Measurements from ENCODE around the gene RIPPLY3. TPM values are rescaled to one million over a fixed set of nuclear protein-coding genes. Genes with fewer than 3 reads are reported as not detected.
A peak's percentile ranks its signal among the peaks of the same experiment; 100 is the strongest.

RIPPLY3 gene
- total RNA-seq, 1 donor from 2014 or later: not detected

DNA sequence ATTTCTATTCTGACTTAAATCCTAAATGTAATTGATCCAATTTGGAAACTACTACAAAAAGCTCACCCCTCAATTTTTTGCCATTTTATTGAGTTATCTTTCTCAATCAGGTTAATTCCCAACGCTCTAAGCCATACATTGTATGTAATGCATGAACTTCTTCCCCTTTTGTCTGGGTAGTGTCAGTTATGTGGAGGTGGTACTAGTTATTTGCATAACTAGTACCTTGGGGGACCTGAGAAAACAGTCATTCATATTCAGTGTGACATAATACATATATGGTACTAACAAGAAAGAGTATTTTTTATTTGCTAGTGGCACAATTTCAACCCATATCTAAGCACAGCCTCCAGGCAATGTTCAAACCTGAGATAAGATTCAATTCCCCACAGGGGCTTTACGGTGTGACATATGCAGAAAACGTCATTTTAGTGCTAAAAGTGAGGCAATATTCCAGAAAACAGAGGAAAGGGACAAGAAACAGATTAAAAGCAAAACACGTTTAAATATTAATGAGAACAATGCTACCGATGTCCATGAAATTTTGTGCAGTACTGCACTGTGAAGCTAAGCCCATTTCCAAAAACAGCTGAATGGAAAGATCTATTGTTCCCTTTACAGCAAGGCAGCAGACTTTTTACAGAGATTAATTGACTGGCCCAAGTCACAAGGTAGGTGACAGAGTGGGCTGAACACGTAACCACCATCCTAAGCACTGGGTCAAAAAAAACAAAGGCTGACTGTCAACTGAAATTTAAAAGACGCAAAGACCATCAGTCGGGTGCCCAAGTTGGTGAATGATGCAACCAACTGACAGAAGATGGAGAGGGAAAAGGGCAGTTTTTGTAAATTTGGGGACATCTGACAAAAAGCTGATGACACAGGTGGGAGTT, 41.4 kb upstream of the RIPPLY3 start:
- H3K27me3 ChIP-seq (ENCODE audit: insufficient read depth, low read length): no peaks in the 10 kb centered on the region
- no peaks in the 10 kb centered on the region for H3K9me3 Mint-ChIP-seq (ENCODE audit: unreplicated experiment)
- no peaks in the 10 kb centered on the region for H3K4me1 ChIP-seq (ENCODE audit: insufficient read depth, low read length)
- no peak overlapping the region for H3K9ac ChIP-seq (ENCODE audit: low read length)
- peaks cover 3% of the 10 kb centered on the region for H3K36me3 ChIP-seq (ENCODE audit: insufficient read depth, low read length)
- peaks cover 13% of the 10 kb centered on the region for H3K36me3 Mint-ChIP-seq (ENCODE audit: low read depth, unreplicated experiment)
- H2AFZ ChIP-seq (ENCODE audit: low read depth, low read length): no peak overlapping the region
- H3K4me2 ChIP-seq (ENCODE audit: low read length): peak overlapping the region; percentile 87
- H3K27me3 Mint-ChIP-seq (ENCODE audit: low read depth, unreplicated experiment): no peaks in the 10 kb centered on the region
- no peaks in the 10 kb centered on the region for H4K20me1 ChIP-seq (ENCODE audit: insufficient read depth, low read length)
- H3K4me1 Mint-ChIP-seq (ENCODE audit: low read depth, unreplicated experiment): peaks cover 6% of the 10 kb centered on the region
- H3K27ac Mint-ChIP-seq (ENCODE audit: unreplicated experiment): peak overlapping the region; percentile 31
- FAIRE-seq (no peak), DNase-seq (ENCODE audit: low read depth) (no peak)
- no peak overlapping the region for H3K27ac ChIP-seq (ENCODE audit: low read depth, low read length)
- H3K9me3 ChIP-seq (ENCODE audit: insufficient read depth, low read depth, low read length): no peaks in the 10 kb centered on the region
- peak overlapping the region; percentile 89 for H3K4me3 Mint-ChIP-seq (ENCODE audit: unreplicated experiment)
- peaks cover 10% of the 10 kb centered on the region for H3K79me2 ChIP-seq (ENCODE audit: insufficient read depth, low read length)
- no peak overlapping the region for H3K4me3 ChIP-seq (ENCODE audit: insufficient read depth, low read depth, low read length)
- no peak for TF ChIP-seq EZH2 (IDR thresholded peaks at IDR 0.05; ENCODE audit: insufficient read depth, low read length)
- TF ChIP-seq, protein P1, sequence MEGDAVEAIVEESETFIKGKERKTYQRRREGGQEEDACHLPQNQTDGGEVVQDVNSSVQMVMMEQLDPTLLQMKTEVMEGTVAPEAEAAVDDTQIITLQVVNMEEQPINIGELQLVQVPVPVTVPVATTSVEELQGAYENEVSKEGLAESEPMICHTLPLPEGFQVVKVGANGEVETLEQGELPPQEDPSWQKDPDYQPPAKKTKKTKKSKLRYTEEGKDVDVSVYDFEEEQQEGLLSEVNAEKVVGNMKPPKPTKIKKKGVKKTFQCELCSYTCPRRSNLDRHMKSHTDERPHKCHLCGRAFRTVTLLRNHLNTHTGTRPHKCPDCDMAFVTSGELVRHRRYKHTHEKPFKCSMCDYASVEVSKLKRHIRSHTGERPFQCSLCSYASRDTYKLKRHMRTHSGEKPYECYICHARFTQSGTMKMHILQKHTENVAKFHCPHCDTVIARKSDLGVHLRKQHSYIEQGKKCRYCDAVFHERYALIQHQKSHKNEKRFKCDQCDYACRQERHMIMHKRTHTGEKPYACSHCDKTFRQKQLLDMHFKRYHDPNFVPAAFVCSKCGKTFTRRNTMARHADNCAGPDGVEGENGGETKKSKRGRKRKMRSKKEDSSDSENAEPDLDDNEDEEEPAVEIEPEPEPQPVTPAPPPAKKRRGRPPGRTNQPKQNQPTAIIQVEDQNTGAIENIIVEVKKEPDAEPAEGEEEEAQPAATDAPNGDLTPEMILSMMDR (IDR thresholded peaks at IDR 0.05; ENCODE audit: insufficient read depth, low read depth, low read length): no peak

DNA sequence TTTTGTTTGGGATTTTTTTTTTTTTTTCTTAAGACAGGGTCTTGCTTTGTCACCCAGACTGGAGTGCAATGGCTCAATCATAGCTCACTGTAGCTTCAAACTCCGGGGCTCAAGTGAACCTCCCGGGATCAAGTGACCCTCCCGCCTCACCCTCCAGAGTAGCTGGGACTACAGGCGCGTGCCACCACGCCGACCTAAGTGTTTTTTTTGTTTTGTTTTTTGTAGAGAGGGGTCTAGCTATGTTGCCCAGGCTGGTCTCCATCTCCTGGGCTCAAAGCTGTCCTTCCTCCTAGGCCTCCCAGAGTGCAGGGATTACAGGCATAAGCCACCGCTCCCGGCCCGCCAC, 40.8 kb upstream of the RIPPLY3 start:
- Histone ChIP-seq H2AFZ (ENCODE audit: low read depth, low read length) (peak overlapping the region; percentile 80), H3K4me3 (ENCODE audit: insufficient read depth, low read depth, low read length) (peak overlapping the region; percentile 65), H3K9ac (ENCODE audit: low read length) (peak overlapping the region; percentile 83), H3K36me3 (ENCODE audit: insufficient read depth, low read length) (no peaks in the 10 kb centered on the region), H3K27ac (ENCODE audit: low read depth, low read length) (peak overlapping the region; percentile 57), H3K4me1 (ENCODE audit: insufficient read depth, low read length) (no peaks in the 10 kb centered on the region), H3K4me2 (ENCODE audit: low read length) (peak overlapping the region; percentile 87), H3K27me3 (ENCODE audit: insufficient read depth, low read length) (no peaks in the 10 kb centered on the region), H3K79me2 (ENCODE audit: insufficient read depth, low read length) (peaks cover 10% of the 10 kb centered on the region), H3K9me3 (ENCODE audit: insufficient read depth, low read depth, low read length) (no peaks in the 10 kb centered on the region), H4K20me1 (ENCODE audit: insufficient read depth, low read length) (no peaks in the 10 kb centered on the region)
- H3K27me3 Mint-ChIP-seq (ENCODE audit: low read depth, unreplicated experiment): no peaks in the 10 kb centered on the region
- DNase-seq (ENCODE audit: low read depth) (no peak), FAIRE-seq (no peak)
- TF ChIP-seq, protein P1 (IDR thresholded peaks at IDR 0.05; ENCODE audit: insufficient read depth, low read depth, low read length): no peak
- no peak for TF ChIP-seq EZH2 (IDR thresholded peaks at IDR 0.05; ENCODE audit: insufficient read depth, low read length)
- no peaks in the 10 kb centered on the region for H3K9me3 Mint-ChIP-seq (ENCODE audit: unreplicated experiment)
- peak overlapping the region; percentile 31 for H3K27ac Mint-ChIP-seq (ENCODE audit: unreplicated experiment)
- H3K4me3 Mint-ChIP-seq (ENCODE audit: unreplicated experiment): peak overlapping the region; percentile 89
- peaks cover 6% of the 10 kb centered on the region for H3K4me1 Mint-ChIP-seq (ENCODE audit: low read depth, unreplicated experiment)
- peaks cover 9% of the 10 kb centered on the region for H3K36me3 Mint-ChIP-seq (ENCODE audit: low read depth, unreplicated experiment)
